UCSD-AML1 (cell line): ENCODE measurements around the gene ITPR3.
"Not testable (repeated sequence)": the region's sequence is repeated elsewhere in the genome, so short reads cannot be mapped to it uniquely, and the experiment has no call there.

ENCODE experiments used
- DNase-seq: peaks from one replicate; lab custom pipeline; 2025; ENCODE audit not compliant: unreplicated experiment; lab: John Stamatoyannopoulos, UW

Gene ITPR3

GRCh38 chr6:33590531-33591198 is 30.5 kb upstream of the ITPR3 start:
- no peak for DNase-seq

- no peak for DNase-seq
Observed at GRCh38 chr6:33591424-33592032, 29.6 kb upstream of the ITPR3 start.

- no peak for DNase-seq
Observed at GRCh38 chr6:33592280-33592594, 28.9 kb upstream of the ITPR3 start.

GRCh38 chr6:33592595-33593413 is 28.3 kb upstream of the ITPR3 start:
- no peak for DNase-seq

- no peak for DNase-seq
Observed at GRCh38 chr6:33593414-33593727, 27.8 kb upstream of the ITPR3 start.

- DNase-seq = no peak
Observed at GRCh38 chr6:33595001-33595846, 25.9 kb upstream of the ITPR3 start.

- DNase-seq = not testable (repeated sequence)
Observed at GRCh38 chr6:33596894-33597293, 24.2 kb upstream of the ITPR3 start.

GRCh38 chr6:33597551-33598322 is 23.4 kb upstream of the ITPR3 start:
- no peak for DNase-seq

- DNase-seq = no peak
Observed at GRCh38 chr6:33599413-33599938, 21.6 kb upstream of the ITPR3 start.

- DNase-seq = no peak
Observed at GRCh38 chr6:33600761-33601160, 20.4 kb upstream of the ITPR3 start.

GRCh38 chr6:33602180-33602579 is 18.9 kb upstream of the ITPR3 start:
- no peak for DNase-seq

GRCh38 chr6:33604941-33605854 is 15.9 kb upstream of the ITPR3 start:
- no peak for DNase-seq

- no peak for DNase-seq
Observed at GRCh38 chr6:33606642-33607041, 14.5 kb upstream of the ITPR3 start.

- DNase-seq = no peak
Observed at GRCh38 chr6:33607126-33607783, 13.9 kb upstream of the ITPR3 start.

- no peak for DNase-seq
Observed at GRCh38 chr6:33607784-33608161, 13.3 kb upstream of the ITPR3 start.

GRCh38 chr6:33609019-33609418 is 12.1 kb upstream of the ITPR3 start:
- DNase-seq = no peak

GRCh38 chr6:33609528-33609927 is 11.6 kb upstream of the ITPR3 start:
- DNase-seq = no peak

- no peak for DNase-seq
Observed at GRCh38 chr6:33610067-33610466, 11.1 kb upstream of the ITPR3 start.
